ENCODE measurements around the gene ATL3.
"Not testable (repeated sequence)": the region's sequence is repeated elsewhere in the genome, so short reads cannot be mapped to it uniquely, and the experiment has no call there.

Gene ATL3

DNA sequence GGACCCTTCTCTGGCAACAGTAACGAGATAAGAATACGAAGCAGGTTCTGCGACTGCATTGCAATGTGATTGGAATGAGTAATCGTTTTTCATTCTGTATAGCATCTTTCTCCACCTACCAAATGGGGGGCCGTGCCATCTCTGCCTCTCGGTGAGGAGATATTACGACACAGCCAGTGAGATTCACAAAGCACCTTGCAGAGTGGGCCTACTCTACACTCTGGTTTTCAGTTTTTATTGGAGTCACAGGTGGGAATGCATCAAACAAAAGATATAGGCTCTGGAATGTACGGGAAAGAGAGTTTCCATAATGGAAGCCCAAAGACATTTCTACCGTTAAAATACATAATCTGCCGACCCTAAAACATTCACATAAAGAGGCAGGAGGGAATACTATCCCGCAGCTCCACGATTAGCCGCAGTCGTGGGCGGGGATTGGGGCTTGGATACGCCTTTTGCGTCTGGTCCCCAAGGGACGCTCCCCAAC lies 9.7 kb upstream of the ATL3 start:
- DNase-seq: peak; percentile 54 to 57

GRCh38 chr11:63673579-63673978 lies 2.4 kb upstream of the ATL3 start:
- no peak for DNase-seq

DNA sequence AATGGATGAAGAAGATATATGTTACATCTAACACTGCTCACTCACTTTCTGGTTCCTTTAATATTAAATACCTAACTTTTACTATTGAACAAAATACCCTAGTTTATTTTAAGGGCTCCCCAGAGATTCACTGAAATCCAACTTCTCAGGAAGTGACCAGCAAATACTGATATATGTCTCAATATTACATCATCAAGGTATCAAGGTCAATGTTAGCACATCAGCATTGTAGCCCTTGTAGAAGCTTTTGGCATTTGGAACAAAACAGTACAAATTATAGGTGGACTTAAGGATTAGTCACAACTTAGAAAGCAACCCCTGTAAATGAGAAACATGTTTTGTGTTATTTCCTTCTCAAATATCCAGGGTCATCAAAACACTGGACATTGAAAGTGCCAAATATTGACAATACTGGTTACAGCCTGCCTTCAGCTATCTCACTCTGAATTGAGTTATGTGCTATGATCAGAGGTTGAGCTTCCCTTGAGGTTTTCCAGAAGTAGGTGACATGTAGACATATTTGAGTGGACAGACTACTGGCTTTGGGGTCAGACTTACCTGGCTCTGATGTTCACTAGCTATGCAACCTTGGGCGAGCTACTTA lies 1.9 kb upstream of the ATL3 start:
- DNase-seq: no peak

GRCh38 chr11:63672156-63672463 lies 934 bp upstream of the ATL3 start:
- DNase-seq: no peak

DNA sequence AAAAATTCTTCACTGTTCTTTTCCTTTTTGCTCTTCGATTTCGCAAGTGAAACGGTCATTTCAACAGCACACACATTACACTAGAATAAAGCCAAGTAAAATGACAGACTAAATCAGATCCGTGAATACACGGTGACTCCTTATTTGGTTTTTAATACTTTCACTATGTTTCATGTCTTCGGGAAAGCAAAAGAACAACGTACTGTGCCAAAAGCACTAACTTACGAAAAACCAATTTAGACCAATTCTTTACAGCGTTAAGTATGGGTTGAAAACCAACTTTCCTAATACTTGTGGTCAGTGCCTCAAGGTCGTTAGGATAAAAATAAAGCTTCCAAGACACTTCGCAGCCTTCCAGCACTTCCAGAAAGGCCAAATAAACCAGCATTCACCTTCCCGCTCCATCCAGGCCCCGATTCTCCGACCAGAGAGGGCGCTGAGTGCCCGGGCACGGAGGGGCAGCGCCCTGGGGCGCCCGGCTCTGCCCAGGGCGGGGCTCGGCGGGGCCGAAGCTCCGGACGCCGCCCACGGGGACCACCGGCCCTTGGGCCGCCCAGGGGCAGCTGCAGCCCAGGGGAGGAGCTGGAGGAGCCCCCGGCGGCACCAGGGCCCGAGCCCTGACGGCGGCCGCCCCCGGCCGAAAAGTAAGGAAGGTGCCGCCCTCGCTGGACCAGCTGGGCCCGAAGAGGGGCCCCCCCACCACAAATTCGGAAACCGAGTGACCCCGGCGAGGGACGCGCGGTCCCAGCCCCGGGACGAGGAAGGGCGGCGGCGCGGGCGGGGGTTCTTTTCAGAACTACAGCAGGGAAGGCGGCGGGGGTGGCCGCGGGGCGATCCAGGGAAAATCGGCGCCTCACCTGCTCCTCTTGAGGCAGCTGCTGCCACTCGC lies 499 bp downstream of the ATL3 start:
- no peak for DNase-seq

DNA sequence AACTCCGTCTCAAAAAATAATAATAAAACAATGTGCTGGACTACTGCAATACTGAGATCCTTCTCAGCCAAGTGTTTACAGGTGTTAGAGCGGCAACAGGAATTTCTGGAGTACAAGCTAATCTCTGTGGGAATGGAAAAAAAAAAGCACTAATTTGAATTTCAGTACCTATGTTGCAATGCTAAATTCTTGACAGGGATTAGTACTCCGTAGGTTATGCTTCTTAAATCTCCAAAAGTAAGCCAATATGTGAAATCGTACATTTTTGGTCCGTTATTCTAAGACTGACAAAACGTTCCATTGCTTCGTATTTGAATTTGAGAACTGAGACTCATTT lies 1.1 kb downstream of the ATL3 start:
- no peak for DNase-seq

DNA sequence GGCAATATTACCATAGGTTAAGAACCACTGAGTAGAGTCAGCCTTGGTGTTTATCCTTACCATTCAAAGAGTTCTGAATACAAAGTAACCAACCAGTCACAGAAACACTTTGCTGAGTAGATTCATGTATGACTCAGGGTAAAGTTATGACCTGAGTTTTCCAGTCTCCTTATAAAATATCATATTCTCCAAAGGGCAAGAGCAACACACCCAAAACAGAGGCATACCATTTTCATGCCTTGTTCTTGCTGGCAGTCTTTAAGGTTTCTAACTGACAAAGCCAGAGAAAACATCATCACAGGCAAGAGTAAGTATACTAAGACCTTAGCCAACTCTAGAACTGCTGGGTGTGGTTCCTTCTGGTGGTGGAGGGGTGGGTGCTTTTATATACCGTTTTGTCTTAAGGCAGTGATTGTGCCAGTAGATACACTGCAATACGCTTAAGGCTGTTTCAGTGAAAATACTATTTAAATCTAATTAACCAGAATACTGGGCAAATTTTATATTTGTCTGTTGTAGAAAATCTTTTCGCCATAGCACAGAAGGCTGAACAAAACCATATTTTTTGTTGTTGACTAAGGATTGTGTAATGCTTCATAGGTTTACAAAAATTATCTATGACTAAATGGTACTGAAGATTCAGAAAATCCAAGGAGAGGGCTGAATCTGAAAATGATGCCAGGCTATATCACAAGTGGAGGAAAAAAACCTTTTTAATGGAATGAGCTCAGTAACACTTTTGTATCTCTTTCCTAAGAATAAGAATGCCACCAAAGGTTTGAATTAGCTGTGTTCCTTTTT lies 3.0 kb downstream of the ATL3 start:
- no peak for DNase-seq

GRCh38 chr11:63666874-63667273 lies 4.3 kb downstream of the ATL3 start:
- no peak for DNase-seq

GRCh38 chr11:63663809-63664208 lies 7.4 kb downstream of the ATL3 start:
- no peak for DNase-seq

- DNase-seq: no peak
These were observed 10.2 kb downstream of the ATL3 start for GRCh38 chr11:63660972-63661371.

GRCh38 chr11:63652671-63653070 lies 18.5 kb downstream of the ATL3 start:
- DNase-seq: no peak

- no peak for DNase-seq
These were observed 28.0 kb downstream of the ATL3 start for GRCh38 chr11:63643205-63643604.

DNA sequence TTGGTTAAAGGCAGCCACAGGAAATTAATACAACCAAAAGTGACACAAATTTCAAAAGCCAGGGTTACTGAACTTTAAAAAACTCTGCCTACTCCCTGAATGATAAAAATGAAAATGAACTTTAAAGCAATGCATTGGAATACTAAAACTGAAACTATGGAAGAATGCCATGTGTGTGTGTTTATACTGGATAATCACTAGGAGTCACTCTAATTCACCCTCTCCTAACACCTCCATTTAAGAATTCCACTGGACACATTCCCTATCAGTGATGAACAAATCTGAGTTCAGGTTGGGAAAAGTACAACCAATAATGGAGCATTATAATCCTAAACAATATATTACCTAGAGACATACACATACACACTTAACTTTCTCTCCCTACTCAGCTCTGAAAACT lies 29.4 kb downstream of the ATL3 start:
- no peak for DNase-seq

GRCh38 chr11:63639199-63639832 lies 31.9 kb downstream of the ATL3 start:
- DNase-seq: peak in 1 of 2 experiments; percentile 3

- DNase-seq: not testable (repeated sequence)
These were observed 32.7 kb downstream of the ATL3 start for GRCh38 chr11:63638436-63638835.

GRCh38 chr11:63635762-63636465 lies 35.3 kb downstream of the ATL3 start:
- DNase-seq: peak; percentile 29 to 43

DNA sequence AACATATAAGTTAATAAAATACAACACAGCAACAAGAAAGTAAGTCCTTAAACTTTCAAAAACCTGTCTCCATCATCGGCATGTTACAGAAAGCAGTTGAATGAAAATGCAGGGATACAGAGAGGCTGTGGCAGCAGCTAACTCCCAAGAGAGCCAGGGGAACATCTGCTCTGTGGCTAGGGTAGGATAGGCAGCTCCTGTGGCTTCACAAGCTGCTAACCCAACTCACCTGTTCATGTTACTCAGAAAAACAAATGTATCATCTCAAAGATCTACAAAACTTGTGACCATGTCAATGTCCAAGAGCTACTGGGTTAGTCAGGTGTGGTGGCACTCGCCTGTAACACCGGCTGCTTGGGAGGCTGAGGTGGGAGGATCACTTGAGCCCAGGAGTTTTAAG lies 41.8 kb downstream of the ATL3 start:
- DNase-seq: no peak

GRCh38 chr11:63623513-63624140 lies 47.5 kb downstream of the ATL3 start:
- DNase-seq: no peak

GRCh38 chr11:63622323-63622722 lies 48.9 kb downstream of the ATL3 start:
- DNase-seq: no peak

GRCh38 chr11:63621071-63621470 lies 50.1 kb downstream of the ATL3 start:
- DNase-seq: no peak

- DNase-seq: no peak
These were observed 51.2 kb downstream of the ATL3 start for GRCh38 chr11:63619967-63620366.

DNA sequence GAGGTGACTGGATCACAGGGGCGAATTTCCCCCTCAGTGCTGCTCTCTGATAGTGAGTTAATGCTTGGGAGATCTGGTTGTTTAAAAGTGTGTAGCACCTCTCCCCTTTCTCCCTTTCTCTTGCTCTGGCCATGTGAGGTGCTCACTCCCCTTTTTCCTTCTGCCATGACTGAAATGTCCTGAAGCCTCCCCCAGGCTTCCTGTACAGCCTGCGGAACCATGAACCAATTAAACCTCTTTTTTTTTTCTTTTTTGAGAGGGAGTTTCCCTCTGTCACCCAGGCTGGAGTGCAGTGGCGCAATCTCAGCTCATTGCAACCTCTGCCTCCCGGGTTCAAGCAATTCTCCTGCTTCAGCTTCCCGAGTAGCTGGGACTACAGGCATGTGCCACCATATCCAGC lies 53.5 kb downstream of the ATL3 start:
- not testable (repeated sequence) for DNase-seq
